HG02885 (cell line): ENCODE data around the gene PALD1.

Experiments used
- ATAC-seq: cut with Tn5 transposase; IDR thresholded peaks from one replicate; pipeline ENCODE4 v1.9.1; 2021; ENCODE audit warnings: mild to moderate bottlenecking; ENCODE audit not compliant: unreplicated experiment, poor library complexity

Gene PALD1

GRCh38 chr10:70585578-70586169 is 107.1 kb downstream of the PALD1 start:
- ATAC-seq: no peak

GRCh38 chr10:70586348-70586930 is 107.9 kb downstream of the PALD1 start:
- no peak for ATAC-seq

- peak; percentile 81 for ATAC-seq
These were observed 108.6 kb downstream of the PALD1 start for GRCh38 chr10:70587045-70587658.

- no peak for ATAC-seq
These were observed 109.7 kb downstream of the PALD1 start for GRCh38 chr10:70588255-70588654.

GRCh38 chr10:70588859-70589570 is 110.4 kb downstream of the PALD1 start:
- ATAC-seq: no peak

GRCh38 chr10:70589762-70590654 is 111.4 kb downstream of the PALD1 start:
- no peak for ATAC-seq

GRCh38 chr10:70590655-70591416 is 112.3 kb downstream of the PALD1 start:
- no peak for ATAC-seq

- no peak for ATAC-seq
These were observed 113.7 kb downstream of the PALD1 start for GRCh38 chr10:70592186-70592735.

- no peak for ATAC-seq
These were observed 114.4 kb downstream of the PALD1 start for GRCh38 chr10:70592746-70593512.

GRCh38 chr10:70593513-70593890 is 114.9 kb downstream of the PALD1 start:
- no peak for ATAC-seq

GRCh38 chr10:70594161-70594560 is 115.6 kb downstream of the PALD1 start:
- no peak for ATAC-seq

GRCh38 chr10:70595566-70596016 is 117.0 kb downstream of the PALD1 start:
- ATAC-seq: no peak

- ATAC-seq: no peak
These were observed 117.7 kb downstream of the PALD1 start for GRCh38 chr10:70596110-70596798.

GRCh38 chr10:70596860-70597809 is 118.6 kb downstream of the PALD1 start:
- no peak for ATAC-seq

- no peak for ATAC-seq
These were observed 119.6 kb downstream of the PALD1 start for GRCh38 chr10:70597856-70598815.

GRCh38 chr10:70598857-70599295 is 120.3 kb downstream of the PALD1 start:
- no peak for ATAC-seq
